ENCODE results near the gene PARD3.

PARD3 gene

GRCh38 chr10:34715511-34716187 is 99.4 kb downstream of the PARD3 start:
- Histone ChIP-seq H3K9ac (ENCODE audit: low read length) (no peak overlapping the region), H4K20me1 (ENCODE audit: low read depth, low read length) (no peaks in the 10 kb centered on the region), H3K9me3 (ENCODE audit: insufficient read depth, low read length) (no peaks in the 10 kb centered on the region), H3K9me2 (replicated peaks; ENCODE audit: insufficient read depth, low read length) (no peaks in the 10 kb centered on the region), H3K4me2 (ENCODE audit: low read depth, low read length, poor library complexity, severe bottlenecking) (no peak overlapping the region), H3K36me3 (ENCODE audit: low read length) (no peaks in the 10 kb centered on the region), H3K27ac (ENCODE audit: low read depth, low read length) (no peak overlapping the region), H3K4me3 (ENCODE audit: insufficient read depth, low read length, poor library complexity, severe bottlenecking) (no peak overlapping the region), H3K27me3 (ENCODE audit: low read length) (no peaks in the 10 kb centered on the region), H3K79me2 (ENCODE audit: insufficient read depth, low read length) (no peaks in the 10 kb centered on the region), H3F3A (ENCODE audit: insufficient read depth) (no peaks in the 10 kb centered on the region), H2AFZ (ENCODE audit: low read depth, low read length, severe bottlenecking) (no peak overlapping the region)
- TF ChIP-seq EZH2phosphoT487 (conservative IDR thresholded peaks at IDR 0.05; ENCODE audit: low read length) (no peak), CTCF (IDR thresholded peaks at IDR 0.05; ENCODE audit: insufficient read depth, low read length, poor library complexity, severe bottlenecking) (no peak)

GRCh38 chr10:34713875-34714274 is 101.2 kb downstream of the PARD3 start:
- Histone ChIP-seq H3K9ac (ENCODE audit: low read length) (no peak overlapping the region), H3K9me2 (replicated peaks; ENCODE audit: insufficient read depth, low read length) (no peaks in the 10 kb centered on the region), H3F3A (ENCODE audit: insufficient read depth) (no peaks in the 10 kb centered on the region), H3K27ac (ENCODE audit: low read depth, low read length) (no peak overlapping the region), H3K9me3 (ENCODE audit: insufficient read depth, low read length) (no peaks in the 10 kb centered on the region), H3K4me3 (ENCODE audit: insufficient read depth, low read length, poor library complexity, severe bottlenecking) (no peak overlapping the region), H3K27me3 (ENCODE audit: low read length) (no peaks in the 10 kb centered on the region), H4K20me1 (ENCODE audit: low read depth, low read length) (no peaks in the 10 kb centered on the region), H2AFZ (ENCODE audit: low read depth, low read length, severe bottlenecking) (no peak overlapping the region), H3K36me3 (ENCODE audit: low read length) (no peaks in the 10 kb centered on the region), H3K79me2 (ENCODE audit: insufficient read depth, low read length) (no peaks in the 10 kb centered on the region), H3K4me2 (ENCODE audit: low read depth, low read length, poor library complexity, severe bottlenecking) (no peak overlapping the region)
- TF ChIP-seq EZH2phosphoT487 (conservative IDR thresholded peaks at IDR 0.05; ENCODE audit: low read length) (no peak), CTCF (IDR thresholded peaks at IDR 0.05; ENCODE audit: insufficient read depth, low read length, poor library complexity, severe bottlenecking) (no peak)

GRCh38 chr10:34711500-34711899 is 103.6 kb downstream of the PARD3 start:
- H3K36me3 ChIP-seq (ENCODE audit: low read length), result no peaks in the 10 kb centered on the region
- H3K9me3 ChIP-seq (ENCODE audit: insufficient read depth, low read length), result no peaks in the 10 kb centered on the region
- H3K4me3 ChIP-seq (ENCODE audit: insufficient read depth, low read length, poor library complexity, severe bottlenecking), result no peak overlapping the region
- TF ChIP-seq EZH2phosphoT487 (conservative IDR thresholded peaks at IDR 0.05; ENCODE audit: low read length), result no peak
- TF ChIP-seq CTCF (IDR thresholded peaks at IDR 0.05; ENCODE audit: insufficient read depth, low read length, poor library complexity, severe bottlenecking), result no peak
- no peaks in the 10 kb centered on the region for H3K9me2 ChIP-seq (replicated peaks; ENCODE audit: insufficient read depth, low read length)
- no peak overlapping the region for H2AFZ ChIP-seq (ENCODE audit: low read depth, low read length, severe bottlenecking)
- no peak overlapping the region for H3K27ac ChIP-seq (ENCODE audit: low read depth, low read length)
- H3K9ac ChIP-seq (ENCODE audit: low read length), result no peak overlapping the region
- H3K79me2 ChIP-seq (ENCODE audit: insufficient read depth, low read length), result no peaks in the 10 kb centered on the region
- H3F3A ChIP-seq (ENCODE audit: insufficient read depth), result no peaks in the 10 kb centered on the region
- no peak overlapping the region for H3K4me2 ChIP-seq (ENCODE audit: low read depth, low read length, poor library complexity, severe bottlenecking)
- H3K27me3 ChIP-seq (ENCODE audit: low read length), result no peaks in the 10 kb centered on the region
- no peaks in the 10 kb centered on the region for H4K20me1 ChIP-seq (ENCODE audit: low read depth, low read length)
